Retinal pigment epithelial cell (primary cell): ENCODE results near the gene TUG1.

Source experiments
- DNase-seq: peaks from one replicate; pipeline ENCODE4 v3.0.0-alpha.2; 2010; ENCODE audit warnings: low read depth
- H3K4me3 ChIP-seq: 2 replicates; pipeline ENCODE4 v1.5.1; 2011; ENCODE audit warnings: mild to moderate bottlenecking, low read length, control low read depth, moderate library complexity
- TF ChIP-seq, protein P1 (sequence below): conservative IDR thresholded peaks from 2 replicates; pipeline ENCODE4 v1.5.1; 2011; ENCODE audit warnings: low read depth, low read length, control low read depth, inconsistent platforms

TUG1 gene

DNA sequence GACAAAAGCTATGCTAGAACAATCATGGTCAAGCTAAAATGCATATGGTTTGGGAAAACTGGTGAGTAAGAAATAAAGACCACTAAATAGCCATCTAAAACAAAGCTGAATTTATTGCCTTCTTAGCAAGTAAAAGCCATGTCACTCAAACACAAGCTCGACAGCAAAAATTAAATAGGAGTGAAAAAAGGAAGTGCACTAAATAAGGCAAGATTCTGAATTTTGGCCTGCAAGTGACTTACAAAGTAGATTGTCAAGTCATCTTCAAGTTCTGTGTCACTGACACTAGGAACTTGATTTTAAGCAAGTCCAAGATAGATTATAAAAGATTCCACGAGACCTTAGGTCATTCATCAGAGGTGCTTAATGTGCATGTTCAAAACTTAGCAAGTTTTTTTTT is 27.4 kb downstream of the TUG1 start:
- no peak for DNase-seq
- TF ChIP-seq, protein P1, sequence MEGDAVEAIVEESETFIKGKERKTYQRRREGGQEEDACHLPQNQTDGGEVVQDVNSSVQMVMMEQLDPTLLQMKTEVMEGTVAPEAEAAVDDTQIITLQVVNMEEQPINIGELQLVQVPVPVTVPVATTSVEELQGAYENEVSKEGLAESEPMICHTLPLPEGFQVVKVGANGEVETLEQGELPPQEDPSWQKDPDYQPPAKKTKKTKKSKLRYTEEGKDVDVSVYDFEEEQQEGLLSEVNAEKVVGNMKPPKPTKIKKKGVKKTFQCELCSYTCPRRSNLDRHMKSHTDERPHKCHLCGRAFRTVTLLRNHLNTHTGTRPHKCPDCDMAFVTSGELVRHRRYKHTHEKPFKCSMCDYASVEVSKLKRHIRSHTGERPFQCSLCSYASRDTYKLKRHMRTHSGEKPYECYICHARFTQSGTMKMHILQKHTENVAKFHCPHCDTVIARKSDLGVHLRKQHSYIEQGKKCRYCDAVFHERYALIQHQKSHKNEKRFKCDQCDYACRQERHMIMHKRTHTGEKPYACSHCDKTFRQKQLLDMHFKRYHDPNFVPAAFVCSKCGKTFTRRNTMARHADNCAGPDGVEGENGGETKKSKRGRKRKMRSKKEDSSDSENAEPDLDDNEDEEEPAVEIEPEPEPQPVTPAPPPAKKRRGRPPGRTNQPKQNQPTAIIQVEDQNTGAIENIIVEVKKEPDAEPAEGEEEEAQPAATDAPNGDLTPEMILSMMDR, result no peak
- no peak overlapping the region for H3K4me3 ChIP-seq

DNA sequence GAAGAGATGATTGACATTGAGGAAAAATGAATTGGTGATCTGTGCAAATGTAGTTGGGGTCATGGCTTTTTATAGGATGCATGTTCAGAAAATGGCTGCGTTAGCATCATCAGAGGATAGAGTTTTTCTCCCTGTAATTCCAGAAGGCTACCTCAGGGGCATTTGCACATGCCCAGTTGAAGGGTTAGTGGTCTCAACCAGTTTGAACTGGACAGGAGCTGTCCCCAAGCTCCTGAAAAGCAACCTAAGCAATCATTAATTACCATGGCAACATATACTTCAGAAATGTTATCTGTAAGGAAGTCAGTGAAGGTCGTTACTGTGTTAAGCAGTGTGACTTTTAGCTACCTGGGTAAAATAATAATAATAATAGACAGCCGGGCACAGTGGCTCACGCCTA is 29.3 kb downstream of the TUG1 start:
- TF ChIP-seq, protein P1, result no peak
- H3K4me3 ChIP-seq, result no peak overlapping the region
- DNase-seq, result no peak

DNA sequence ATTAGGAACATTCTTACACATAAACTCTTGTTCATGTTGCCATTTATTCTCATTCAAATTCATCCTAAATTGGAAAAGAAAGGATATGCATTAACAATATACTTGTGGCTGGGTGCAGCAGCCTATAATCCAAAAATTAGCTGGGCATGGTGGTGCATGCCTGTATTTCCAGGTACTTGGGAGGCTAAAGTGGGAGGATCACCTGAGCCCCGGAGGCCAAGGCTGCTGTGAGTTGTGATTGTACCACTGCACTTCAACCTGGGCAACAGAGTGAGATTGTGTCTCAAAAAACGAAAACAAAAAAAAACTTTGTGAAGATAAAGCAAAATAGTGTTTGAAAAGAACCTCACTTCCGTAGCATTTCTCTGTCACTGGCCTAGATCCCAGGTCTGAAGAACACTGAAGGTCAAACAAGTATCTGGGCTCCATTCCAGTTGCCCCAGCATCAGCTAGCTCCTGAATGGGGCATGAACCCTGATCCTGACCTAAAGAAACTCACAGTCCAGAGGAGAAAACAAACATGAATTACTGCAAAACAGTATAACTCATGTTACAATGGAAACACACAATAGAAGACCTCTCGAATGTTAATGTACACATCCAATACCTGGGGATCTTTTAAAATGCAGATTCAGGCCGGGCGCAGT is 32.2 kb downstream of the TUG1 start:
- TF ChIP-seq, protein P1, result no peak
- DNase-seq, result no peak
- H3K4me3 ChIP-seq, result no peak overlapping the region

DNA sequence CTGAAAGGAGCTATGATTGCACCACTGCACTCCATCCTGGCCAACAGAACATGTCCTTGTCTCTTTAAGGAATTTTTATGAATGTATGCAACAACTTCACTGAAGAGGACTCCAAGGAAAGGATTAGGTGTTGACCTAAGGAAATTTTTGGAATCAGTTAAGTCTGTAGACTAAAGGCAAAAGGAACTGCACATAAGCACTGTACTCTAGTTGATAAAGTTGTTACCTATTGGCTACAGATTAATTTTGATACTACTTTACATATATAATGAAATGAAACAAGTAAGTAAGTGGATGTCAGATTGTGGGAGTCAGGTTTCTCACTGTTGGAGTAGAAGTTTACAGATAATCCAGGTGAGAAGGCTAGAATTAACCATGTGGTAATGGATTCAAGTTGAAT is 36.5 kb downstream of the TUG1 start:
- TF ChIP-seq, protein P1, result no peak
- no peak overlapping the region for H3K4me3 ChIP-seq
- no peak for DNase-seq

DNA sequence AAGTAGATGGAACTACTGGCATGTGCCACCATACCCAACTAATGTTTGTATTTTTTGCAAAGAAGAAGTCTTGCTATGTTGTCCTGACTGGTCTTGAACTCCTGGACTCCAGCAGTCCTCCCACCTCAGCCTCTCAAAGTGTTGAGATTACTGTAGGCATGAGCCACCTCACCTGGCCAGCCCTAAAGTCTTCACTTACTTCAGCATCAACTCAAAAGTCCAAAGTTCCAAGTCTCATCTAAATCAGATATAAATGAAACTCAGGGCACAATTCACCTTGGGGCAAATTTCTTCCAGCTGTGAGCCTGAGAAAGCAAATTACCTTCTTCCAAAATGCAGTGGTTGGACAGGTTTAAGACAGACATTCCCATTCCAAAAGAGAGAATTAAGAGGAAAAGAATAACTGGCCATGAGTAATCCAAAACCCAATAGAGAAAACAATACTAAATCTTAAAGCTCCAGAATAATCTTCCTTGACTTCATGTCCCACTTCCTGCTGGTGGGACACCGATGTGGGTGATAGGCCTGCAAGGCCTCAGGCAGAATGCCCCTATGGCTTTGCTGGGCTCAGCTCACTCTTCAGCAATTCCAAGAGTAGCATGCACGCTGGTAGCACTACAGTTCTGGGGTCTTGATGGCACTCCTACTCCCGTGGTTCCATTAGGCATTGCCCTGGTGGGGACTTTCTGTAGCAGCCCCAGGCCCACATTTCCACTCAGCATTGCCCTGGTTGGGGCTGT is 50.3 kb downstream of the TUG1 start:
- no peak for DNase-seq
- no peak overlapping the region for H3K4me3 ChIP-seq
- TF ChIP-seq, protein P1, result no peak

DNA sequence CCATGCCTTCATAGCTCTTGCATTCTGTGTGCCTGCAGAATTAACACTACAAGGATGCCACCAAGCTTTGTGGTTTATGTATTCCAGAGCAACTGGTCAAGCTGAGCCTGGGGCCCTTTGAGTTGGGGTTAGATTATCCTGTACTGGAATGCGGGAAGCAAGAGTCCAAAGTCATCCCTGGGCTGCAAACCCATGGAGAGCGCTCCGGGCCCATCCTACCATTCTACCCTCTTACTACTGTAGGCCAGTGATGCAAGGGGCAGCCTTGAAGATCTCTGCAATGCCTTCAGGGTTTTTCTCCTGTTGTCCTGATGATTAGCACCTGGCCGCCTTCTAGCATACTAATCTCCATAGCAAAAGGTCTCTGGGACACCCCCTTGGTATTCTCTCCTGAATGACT is 51.3 kb downstream of the TUG1 start:
- TF ChIP-seq, protein P1, result no peak
- no peak for DNase-seq
- no peak overlapping the region for H3K4me3 ChIP-seq

DNA sequence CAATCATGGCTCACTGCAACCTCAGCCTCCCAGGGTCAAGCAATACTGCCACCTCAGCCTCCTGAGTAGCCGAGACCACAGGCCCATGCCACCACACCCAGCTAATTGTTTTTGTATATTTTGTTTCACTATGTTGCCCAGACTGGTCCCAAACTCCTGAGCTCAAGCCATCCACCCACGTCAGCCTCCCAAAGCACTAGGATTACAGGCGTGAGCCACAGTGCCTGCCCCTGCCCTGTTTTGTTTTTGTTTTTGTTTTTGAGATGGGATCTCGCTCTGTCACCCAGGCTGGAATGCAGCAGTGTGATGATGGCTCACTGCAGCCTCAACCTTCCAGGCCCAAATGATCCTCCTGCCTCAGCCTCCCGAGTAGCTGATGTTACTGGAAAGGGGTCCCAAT is 53.5 kb downstream of the TUG1 start:
- no peak overlapping the region for H3K4me3 ChIP-seq
- DNase-seq, result no peak
- TF ChIP-seq, protein P1, result no peak
